Ascending aorta (tissue), 2 donors: ENCODE results near the gene ACER2. TPM values are rescaled to one million over a fixed set of nuclear protein-coding genes. Genes with fewer than 3 reads are reported as not detected.

Source experiments
- DNase-seq, 2 donors: peaks; one replicate each; pipeline ENCODE4 v3.0.0-alpha.2; 2019; ENCODE audit warnings: low spot score in 2 of 2
- H3K27ac ChIP-seq, 2 donors: fragments of 200-600 bp; sonication (generic); one replicate each; pipeline ENCODE4 v1.5.1; 2016 to 2017; ENCODE audit warnings: mild to moderate bottlenecking in 1 of 2
- H3K27me3 ChIP-seq: fragments of 200-600 bp; sonication (generic); one replicate; pipeline ENCODE4 v1.5.1; 2017
- H3K36me3 ChIP-seq, 2 donors: fragments of 200-600 bp; sonication (generic); one replicate each; pipeline ENCODE4 v1.5.1; 2016
- H3K4me1 ChIP-seq, 2 donors: fragments of 200-600 bp; sonication (generic); one replicate each; pipeline ENCODE4 v1.5.1; 2016 to 2017; ENCODE audit warnings: mild to moderate bottlenecking in 1 of 2
- H3K4me3 ChIP-seq, 2 donors: fragments of 200-600 bp; sonication (generic); one replicate each; pipeline ENCODE4 v1.5.1; 2016 to 2017; ENCODE audit warnings: mild to moderate bottlenecking in 1 of 2
- H3K9me3 ChIP-seq, 2 donors: fragments of 200-600 bp; sonication (generic); one replicate each; pipeline ENCODE4 v1.5.1; 2016
- CTCF ChIP-seq, 3 experiments: fragments of 200-600 bp in 2 of 3; fragments of 450-650 bp in 1 of 3; sonication (generic) in 2 of 3; IDR thresholded peaks; one replicate each; pipeline ENCODE4 v1.5.1; 2016 to 2019; ENCODE audit warnings: antibody characterized with exemption in 3 of 3, mild to moderate bottlenecking in 1 of 3, moderate library complexity in 1 of 3
- intact Hi-C: fragments of 100-400 bp; cut with DNase I; formaldehyde crosslinking; loops from one replicate; pipeline ENCODE4 v1.15.1; 2023
- total RNA-seq: library from RNA; depleted of rRNA; stranded (reverse); fragments of >200 nt; gene quantifications from one replicate; pipeline ENCODE4 v1.1.0, GENCODE V29; 2016

The ACER2 gene
- total RNA-seq, 1 donor from 2014 or later = 1.4 TPM

GRCh38 chr9:19445452-19445851 is 36.6 kb downstream of the ACER2 start:
- no peak for DNase-seq
- intact Hi-C loops = no loop called here

GRCh38 chr9:19446361-19446861 is 37.6 kb downstream of the ACER2 start:
- Histone ChIP-seq H3K9me3 (no peaks in the 10 kb centered on the region), H3K36me3 (peaks cover 0 to 21% of the 10 kb centered on the region in 2 donors), H3K4me3 (no peak overlapping the region), H3K4me1 (no peaks in the 10 kb centered on the region), H3K27me3 (no peaks in the 10 kb centered on the region), H3K27ac (no peak overlapping the region)
- no peak for DNase-seq
- intact Hi-C loops = no loop called here
- TF ChIP-seq CTCF (IDR thresholded peaks at IDR 0.05) = no peak

More at GRCh38 chr9:19445452-19445851, 36.6 kb downstream of the ACER2 start:
- Histone ChIP-seq H3K9me3 (no peaks in the 10 kb centered on the region), H3K36me3 (peaks cover 0 to 12% of the 10 kb centered on the region in 2 donors), H3K4me1 (no peaks in the 10 kb centered on the region), H3K4me3 (no peak overlapping the region), H3K27me3 (no peaks in the 10 kb centered on the region), H3K27ac (no peak overlapping the region)
- no peak for TF ChIP-seq CTCF (IDR thresholded peaks at IDR 0.05)

GRCh38 chr9:19451240-19452087 is 42.7 kb downstream of the ACER2 start:
- Histone ChIP-seq H3K4me3 (no peak overlapping the region), H3K27me3 (no peaks in the 10 kb centered on the region), H3K27ac (no peak overlapping the region), H3K9me3 (no peaks in the 10 kb centered on the region), H3K4me1 (no peaks in the 10 kb centered on the region), H3K36me3 (peaks cover 0 to 18% of the 10 kb centered on the region in 2 donors)
- peak in 1 of 2 donors; percentile 1 for DNase-seq
- TF ChIP-seq CTCF (IDR thresholded peaks at IDR 0.05) = no peak
- intact Hi-C loops = no loop called here

- peaks cover 4 to 6% of the 10 kb centered on the region in 2 donors for H3K4me1 ChIP-seq
- H3K9me3 ChIP-seq = no peaks in the 10 kb centered on the region
- H3K27ac ChIP-seq = peak overlapping the region; percentile 68 to 76
- H3K36me3 ChIP-seq = peaks cover 0 to 2% of the 10 kb centered on the region in 2 donors
- no peak overlapping the region for H3K4me3 ChIP-seq
- intact Hi-C loops = loop anchor here (2.0 to 5.0 kb wide), 2 partner anchors 26 to 224 kb away; partner anchors contain the start of gene DENND4C
- no peaks in the 10 kb centered on the region for H3K27me3 ChIP-seq
- no peak for DNase-seq
- no peak for TF ChIP-seq CTCF (IDR thresholded peaks at IDR 0.05)
Observed at GRCh38 chr9:19456426-19456825, 47.6 kb downstream of the ACER2 start.

GRCh38 chr9:19456996-19457692 is 48.3 kb downstream of the ACER2 start:
- peak in 1 of 2 donors; percentile 86 for DNase-seq
- Histone ChIP-seq H3K27me3 (no peaks in the 10 kb centered on the region), H3K36me3 (no peaks in the 10 kb centered on the region), H3K27ac (peak overlapping the region; percentile 68 to 76), H3K4me1 (peaks cover 4 to 6% of the 10 kb centered on the region in 2 donors), H3K4me3 (peak overlapping the region in 1 of 2 donors; percentile 38), H3K9me3 (no peaks in the 10 kb centered on the region)
- intact Hi-C loops = loop anchor here (1.0 to 5.0 kb wide), 6 partner anchors 26 to 408 kb away; partner anchors contain the start of genes DENND4C, RPS6 and RRAGA
- peak; percentile 90 to 94 (median 92) for TF ChIP-seq CTCF (IDR thresholded peaks at IDR 0.05)
